Activated T-cell treated with anti-CD3 and anti-CD28 coated beads, Interleukin-2, amount 50 U/mL, for 4 hours (primary cell): Measurements from ENCODE around the gene TUBGCP3. TPM values are rescaled to one million over a fixed set of nuclear protein-coding genes. Genes with fewer than 3 reads are reported as not detected.
"Not testable (repeated sequence)": the region's sequence is repeated elsewhere in the genome, so short reads cannot be mapped to it uniquely, and the experiment has no call there.

Experiments
- ATAC-seq, 2 donors: fragments of 200-7000 bp; cut with Tn5 transposase; one replicate each; pipeline ENCODE4 v1.10.0; 2021
- DNase-seq: peaks from one replicate; pipeline ENCODE4 v3.0.0-alpha.2; 2020
- H3K27me3 Mint-ChIP-seq: one replicate; pipeline ENCODE4 v1.8.0; 2021; ENCODE audit warnings: low read depth, mixed read lengths
- H3K36me3 Mint-ChIP-seq: one replicate; pipeline ENCODE4 v1.8.0; 2022; ENCODE audit warnings: mixed read lengths; ENCODE audit not compliant: insufficient read depth
- H3K4me1 Mint-ChIP-seq: one replicate; pipeline ENCODE4 v1.8.0; 2021; ENCODE audit warnings: low read depth, mixed read lengths
- H3K4me3 Mint-ChIP-seq: one replicate; pipeline ENCODE4 v1.8.0; 2021; ENCODE audit warnings: mild to moderate bottlenecking, moderate library complexity, mixed read lengths
- H3K9me3 Mint-ChIP-seq: one replicate; pipeline ENCODE4 v1.8.0; 2021; ENCODE audit warnings: mixed read lengths
- total RNA-seq, 3 donors: library from RNA; stranded (reverse); gene quantifications; one replicate each; pipeline ENCODE4 v1.2.1, GENCODE V29; 2021

Gene TUBGCP3
- total RNA-seq, 3 donors from 2014 or later: 51.8 to 54.6 (median 52.5) TPM

GRCh38 chr13:112510002-112510780 lies 77.8 kb downstream of the TUBGCP3 start:
- H3K27me3 Mint-ChIP-seq: no peaks in the 10 kb centered on the region
- peaks cover 37% of the 10 kb centered on the region for H3K36me3 Mint-ChIP-seq
- no peak overlapping the region for H3K4me3 Mint-ChIP-seq
- H3K9me3 Mint-ChIP-seq: no peaks in the 10 kb centered on the region
- DNase-seq (no peak), ATAC-seq (no peak)
- H3K4me1 Mint-ChIP-seq: no peaks in the 10 kb centered on the region

- ATAC-seq (no peak), DNase-seq (no peak)
- Mint-ChIP-seq H3K4me3 (no peak overlapping the region), H3K9me3 (no peaks in the 10 kb centered on the region), H3K36me3 (peaks cover 39% of the 10 kb centered on the region), H3K27me3 (no peaks in the 10 kb centered on the region), H3K4me1 (no peaks in the 10 kb centered on the region)
Measured at GRCh38 chr13:112509190-112509589, 78.8 kb downstream of the TUBGCP3 start.

- no peak for ATAC-seq
- Mint-ChIP-seq H3K4me3 (no peak overlapping the region), H3K27me3 (no peaks in the 10 kb centered on the region), H3K36me3 (peaks cover 44% of the 10 kb centered on the region), H3K4me1 (no peaks in the 10 kb centered on the region), H3K9me3 (no peaks in the 10 kb centered on the region)
- DNase-seq: no peak
Measured at GRCh38 chr13:112506046-112506445, 81.9 kb downstream of the TUBGCP3 start.

GRCh38 chr13:112496166-112496565 lies 91.8 kb downstream of the TUBGCP3 start:
- no peaks in the 10 kb centered on the region for H3K9me3 Mint-ChIP-seq
- no peak overlapping the region for H3K4me3 Mint-ChIP-seq
- no peak for DNase-seq
- H3K27me3 Mint-ChIP-seq: no peaks in the 10 kb centered on the region
- H3K36me3 Mint-ChIP-seq: peaks cover 31% of the 10 kb centered on the region
- H3K4me1 Mint-ChIP-seq: no peaks in the 10 kb centered on the region
- ATAC-seq: no peak

GRCh38 chr13:112495465-112495864 lies 92.5 kb downstream of the TUBGCP3 start:
- no peaks in the 10 kb centered on the region for H3K27me3 Mint-ChIP-seq
- no peaks in the 10 kb centered on the region for H3K4me1 Mint-ChIP-seq
- DNase-seq: no peak
- no peak overlapping the region for H3K4me3 Mint-ChIP-seq
- H3K9me3 Mint-ChIP-seq: no peaks in the 10 kb centered on the region
- H3K36me3 Mint-ChIP-seq: peaks cover 36% of the 10 kb centered on the region
- ATAC-seq: no peak

GRCh38 chr13:112489199-112489598 lies 98.8 kb downstream of the TUBGCP3 start:
- Mint-ChIP-seq H3K4me1 (no peaks in the 10 kb centered on the region), H3K9me3 (no peaks in the 10 kb centered on the region), H3K27me3 (no peaks in the 10 kb centered on the region), H3K4me3 (no peak overlapping the region), H3K36me3 (peaks cover 35% of the 10 kb centered on the region)
- DNase-seq (no peak), ATAC-seq (no peak)

- DNase-seq, H3K9me3 Mint-ChIP-seq, ATAC-seq, H3K4me1 Mint-ChIP-seq, H3K4me3 Mint-ChIP-seq, H3K27me3 Mint-ChIP-seq: not testable (repeated sequence)
- H3K36me3 Mint-ChIP-seq: peaks cover 36% of the 10 kb centered on the region
Measured at GRCh38 chr13:112488343-112489050, 99.5 kb downstream of the TUBGCP3 start.

- no peak for DNase-seq
- Mint-ChIP-seq H3K27me3 (no peaks in the 10 kb centered on the region), H3K36me3 (peaks cover 36% of the 10 kb centered on the region), H3K4me3 (no peak overlapping the region), H3K4me1 (no peaks in the 10 kb centered on the region), H3K9me3 (peaks cover 7% of the 10 kb centered on the region)
- ATAC-seq: no peak
Measured at GRCh38 chr13:112487127-112487517, 100.8 kb downstream of the TUBGCP3 start.

- peaks cover 7% of the 10 kb centered on the region for H3K9me3 Mint-ChIP-seq
- H3K4me3 Mint-ChIP-seq: no peak overlapping the region
- no peaks in the 10 kb centered on the region for H3K27me3 Mint-ChIP-seq
- no peaks in the 10 kb centered on the region for H3K4me1 Mint-ChIP-seq
- DNase-seq (no peak), ATAC-seq (no peak)
- peaks cover 36% of the 10 kb centered on the region for H3K36me3 Mint-ChIP-seq
Measured at GRCh38 chr13:112486386-112487126, 101.4 kb downstream of the TUBGCP3 start.

- H3K27me3 Mint-ChIP-seq, ATAC-seq, DNase-seq, H3K4me3 Mint-ChIP-seq, H3K4me1 Mint-ChIP-seq: not testable (repeated sequence)
- Mint-ChIP-seq H3K9me3 (peaks cover 14% of the 10 kb centered on the region), H3K36me3 (peaks cover 31% of the 10 kb centered on the region)
Measured at GRCh38 chr13:112485814-112486213, 102.1 kb downstream of the TUBGCP3 start.

- DNase-seq: no peak
- H3K9me3 Mint-ChIP-seq: peaks cover 14% of the 10 kb centered on the region
Measured at GRCh38 chr13:112483299-112483698, 104.7 kb downstream of the TUBGCP3 start.

GRCh38 chr13:112481458-112481857 lies 106.5 kb downstream of the TUBGCP3 start:
- peaks cover 14% of the 10 kb centered on the region for H3K9me3 Mint-ChIP-seq
- no peaks in the 10 kb centered on the region for H3K27me3 Mint-ChIP-seq
- no peak for ATAC-seq
- H3K4me1 Mint-ChIP-seq: no peaks in the 10 kb centered on the region
- H3K36me3 Mint-ChIP-seq: peaks cover 14% of the 10 kb centered on the region
- H3K4me3 Mint-ChIP-seq: no peak overlapping the region
- no peak for DNase-seq

More at GRCh38 chr13:112483299-112483698, 104.7 kb downstream of the TUBGCP3 start:
- Mint-ChIP-seq H3K27me3 (no peaks in the 10 kb centered on the region), H3K4me3 (no peak overlapping the region), H3K36me3 (peaks cover 24% of the 10 kb centered on the region), H3K4me1 (no peaks in the 10 kb centered on the region)
- no peak for ATAC-seq

GRCh38 chr13:112479389-112479788 lies 108.6 kb downstream of the TUBGCP3 start:
- peaks cover 1% of the 10 kb centered on the region for H3K36me3 Mint-ChIP-seq
- peaks cover 14% of the 10 kb centered on the region for H3K9me3 Mint-ChIP-seq
- DNase-seq (no peak), ATAC-seq (no peak)
- H3K27me3 Mint-ChIP-seq: no peaks in the 10 kb centered on the region
- no peak overlapping the region for H3K4me3 Mint-ChIP-seq
- no peaks in the 10 kb centered on the region for H3K4me1 Mint-ChIP-seq

- Mint-ChIP-seq H3K9me3 (peaks cover 8% of the 10 kb centered on the region), H3K4me1 (no peaks in the 10 kb centered on the region), H3K4me3 (no peak overlapping the region), H3K36me3 (peaks cover 4% of the 10 kb centered on the region), H3K27me3 (no peaks in the 10 kb centered on the region)
- ATAC-seq (no peak), DNase-seq (no peak)
Measured at GRCh38 chr13:112477070-112477619, 110.8 kb downstream of the TUBGCP3 start.
